Stimulated activated CD8-positive, alpha-beta memory T cell treated with anti-CD3 and anti-CD28 coated beads, Interleukin-12 subunit alpha, Interleukin-12 subunit beta, amount 100 ng/mL, for 24 hours (primary cell): ENCODE results near the gene YY2.
"Not testable (repeated sequence)": the region's sequence is repeated elsewhere in the genome, so short reads cannot be mapped to it uniquely, and the experiment has no call there.

Source experiments
- DNase-seq: peaks from one replicate; pipeline ENCODE4 v3.0.0-alpha.2; 2020; ENCODE audit errors: extremely low read depth

YY2 gene

GRCh38 chrX:21874182-21874581 is 18.4 kb downstream of the YY2 start:
- not testable (repeated sequence) for DNase-seq

- DNase-seq, result no peak
Measured at GRCh38 chrX:21875013-21875412, 19.2 kb downstream of the YY2 start.

GRCh38 chrX:21881881-21882574 is 26.2 kb downstream of the YY2 start:
- no peak for DNase-seq

GRCh38 chrX:21883258-21883657 is 27.5 kb downstream of the YY2 start:
- no peak for DNase-seq

- DNase-seq, result no peak
Measured at GRCh38 chrX:21885568-21885967, 29.8 kb downstream of the YY2 start.

GRCh38 chrX:21905313-21905712 is 49.5 kb downstream of the YY2 start:
- no peak for DNase-seq

GRCh38 chrX:21905953-21906352 is 50.2 kb downstream of the YY2 start:
- no peak for DNase-seq

- DNase-seq, result no peak
Measured at GRCh38 chrX:21907260-21907659, 51.5 kb downstream of the YY2 start.
